Thyroid gland (tissue), 4 donors: ENCODE measurements around the gene UTP4.

Experiments
- POLR2A ChIP-seq, 2 donors: fragments of 450-650 bp; IDR thresholded peaks; one replicate each; pipeline ENCODE4 v1.6.1; 2017; ENCODE audit warnings: antibody characterized with exemption in 2 of 2, mild to moderate bottlenecking in 2 of 2, moderate library complexity in 1 of 2
- TF ChIP-seq, protein P1 (sequence below), 6 experiments: fragments of 200-600 bp in 3 of 6; fragments of 450-650 bp in 3 of 6; sonication (generic) in 3 of 6; IDR thresholded peaks; one replicate each; pipeline ENCODE4 v1.5.1; 2016 to 2019; ENCODE audit warnings: antibody characterized with exemption in 6 of 6, mild to moderate bottlenecking in 2 of 6, inconsistent platforms in 1 of 6, moderate library complexity in 1 of 6

DNA sequence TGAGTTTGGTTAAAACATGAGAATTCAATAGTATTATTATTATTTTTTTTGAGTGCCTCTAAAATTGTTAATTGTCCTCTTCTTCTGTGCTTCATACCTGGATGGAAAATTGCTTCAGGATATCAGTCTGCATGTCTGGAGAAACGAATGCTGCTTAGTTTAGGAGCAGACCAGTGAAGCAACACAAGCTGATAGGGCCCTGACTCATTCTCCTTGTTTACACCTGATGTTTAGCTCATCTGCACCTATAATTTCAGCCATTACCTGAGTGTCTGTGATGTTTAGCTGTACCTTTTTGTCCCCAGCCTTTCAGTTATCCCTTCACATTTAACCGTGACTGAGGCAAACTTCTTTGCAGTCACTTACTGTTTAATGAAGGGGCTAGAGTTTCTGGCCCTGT, 69.3 kb downstream of the UTP4 start:
- TF ChIP-seq, protein P1, sequence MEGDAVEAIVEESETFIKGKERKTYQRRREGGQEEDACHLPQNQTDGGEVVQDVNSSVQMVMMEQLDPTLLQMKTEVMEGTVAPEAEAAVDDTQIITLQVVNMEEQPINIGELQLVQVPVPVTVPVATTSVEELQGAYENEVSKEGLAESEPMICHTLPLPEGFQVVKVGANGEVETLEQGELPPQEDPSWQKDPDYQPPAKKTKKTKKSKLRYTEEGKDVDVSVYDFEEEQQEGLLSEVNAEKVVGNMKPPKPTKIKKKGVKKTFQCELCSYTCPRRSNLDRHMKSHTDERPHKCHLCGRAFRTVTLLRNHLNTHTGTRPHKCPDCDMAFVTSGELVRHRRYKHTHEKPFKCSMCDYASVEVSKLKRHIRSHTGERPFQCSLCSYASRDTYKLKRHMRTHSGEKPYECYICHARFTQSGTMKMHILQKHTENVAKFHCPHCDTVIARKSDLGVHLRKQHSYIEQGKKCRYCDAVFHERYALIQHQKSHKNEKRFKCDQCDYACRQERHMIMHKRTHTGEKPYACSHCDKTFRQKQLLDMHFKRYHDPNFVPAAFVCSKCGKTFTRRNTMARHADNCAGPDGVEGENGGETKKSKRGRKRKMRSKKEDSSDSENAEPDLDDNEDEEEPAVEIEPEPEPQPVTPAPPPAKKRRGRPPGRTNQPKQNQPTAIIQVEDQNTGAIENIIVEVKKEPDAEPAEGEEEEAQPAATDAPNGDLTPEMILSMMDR (IDR thresholded peaks at IDR 0.05), result no peak
- no peak for TF ChIP-seq POLR2A (IDR thresholded peaks at IDR 0.05)
